Smooth muscle cell (in vitro differentiated cells): Measurements from ENCODE around the gene PRKCE. TPM values are rescaled to one million over a fixed set of nuclear protein-coding genes. Genes with fewer than 3 reads are reported as not detected.

Source experiments
- DNase-seq: peaks from one replicate; lab custom pipeline; 2025; ENCODE audit not compliant: unreplicated experiment; lab: John Stamatoyannopoulos, UW
- H2AFZ ChIP-seq: fragments of 200-600 bp; sonication (generic); 2 replicates; pipeline ENCODE4 v1.6.0; 2016; ENCODE audit warnings: antibody characterized with exemption, low read depth, mild to moderate bottlenecking
- H3F3A ChIP-seq: fragments of 200-600 bp; sonication (generic); 2 replicates; pipeline ENCODE4 v1.6.0; 2017; ENCODE audit warnings: antibody characterized with exemption, low read depth
- H3K27ac ChIP-seq: fragments of 200-600 bp; sonication (generic); 2 replicates; pipeline ENCODE4 v1.5.1; 2016; ENCODE audit warnings: low read depth, mild to moderate bottlenecking
- H3K27me3 ChIP-seq: fragments of 200-600 bp; sonication (generic); 2 replicates; pipeline ENCODE4 v1.6.1; 2016; ENCODE audit warnings: low read depth, mild to moderate bottlenecking
- H3K36me3 ChIP-seq: fragments of 200-600 bp; sonication (generic); 2 replicates; pipeline ENCODE4 v1.5.1; 2016; ENCODE audit warnings: low read depth
- H3K4me1 ChIP-seq: fragments of 200-600 bp; sonication (generic); 2 replicates; pipeline ENCODE4 v1.5.1; 2016; ENCODE audit warnings: low read depth
- H3K4me2 ChIP-seq: fragments of 200-600 bp; sonication (generic); 2 replicates; pipeline ENCODE4 v1.6.0; 2016; ENCODE audit warnings: mild to moderate bottlenecking
- H3K4me3 ChIP-seq: fragments of 200-600 bp; sonication (generic); 2 replicates; pipeline ENCODE4 v1.5.1; 2016; ENCODE audit warnings: mild to moderate bottlenecking
- H3K79me2 ChIP-seq: fragments of 200-600 bp; sonication (generic); 2 replicates; pipeline ENCODE4 v1.6.0; 2016; ENCODE audit warnings: low read depth, mild to moderate bottlenecking
- H3K9ac ChIP-seq: fragments of 200-600 bp; sonication (generic); 2 replicates; pipeline ENCODE4 v1.6.0; 2016; ENCODE audit warnings: low read depth
- H3K9me3 ChIP-seq: fragments of 200-600 bp; sonication (generic); replicated peaks from 2 replicates; pipeline ENCODE4 v1.5.1; 2016; ENCODE audit warnings: low read depth
- H4K20me1 ChIP-seq: fragments of 200-600 bp; sonication (generic); 2 replicates; pipeline ENCODE4 v1.6.0; 2016; ENCODE audit warnings: low read depth
- CTCF ChIP-seq: fragments of 200-600 bp; sonication (generic); IDR thresholded peaks from 2 replicates; pipeline ENCODE4 v1.5.1; 2017; ENCODE audit warnings: borderline replicate concordance, mild to moderate bottlenecking, antibody characterized with exemption; ENCODE audit not compliant: insufficient read depth, poor library complexity, severe bottlenecking
- WGBS: methylation state at CpG from one replicate; pipeline ENCODE4 v1.1.7; 2016; ENCODE audit warnings: low lambda C conversion rate; 5-methylcytosine and 5-hydroxymethylcytosine counted together
- polyA plus RNA-seq: library from polyadenylated mRNA; unstranded; fragments of >200 nt; fragmentation: Nextera tagmentation; extraction: Ambion mirVana; gene quantifications from 2 replicates; pipeline ENCODE4 v1.2.1, GENCODE V29; 2016
- total RNA-seq: library from RNA; depleted of rRNA; stranded (reverse); fragments of >200 nt; gene quantifications from 2 replicates; pipeline ENCODE4 v1.2.3, GENCODE V29; 2014

The PRKCE gene
- total and polyA plus RNA-seq, 2 experiments from 2014 or later = 20.6 to 29.1 TPM

- Histone ChIP-seq H3K4me3 (no peak overlapping the region), H3K9ac (no peak overlapping the region), H3K4me1 (peaks cover 16% of the 10 kb centered on the region), H4K20me1 (no peaks in the 10 kb centered on the region), H3K4me2 (no peak overlapping the region), H2AFZ (no peak overlapping the region), H3K36me3 (peaks cover 3% of the 10 kb centered on the region), H3K79me2 (no peaks in the 10 kb centered on the region), H3K9me3 (no peaks in the 10 kb centered on the region), H3F3A (no peaks in the 10 kb centered on the region), H3K27ac (no peak overlapping the region), H3K27me3 (no peaks in the 10 kb centered on the region)
- whole genome bisulfite sequencing = 99% methylated on average over 10 of the region's 10 CpGs
- DNase-seq = no peak
- TF ChIP-seq CTCF = no peak
These were observed 367.5 kb downstream of the PRKCE start for GRCh38 chr2:46018773-46019591.

DNA sequence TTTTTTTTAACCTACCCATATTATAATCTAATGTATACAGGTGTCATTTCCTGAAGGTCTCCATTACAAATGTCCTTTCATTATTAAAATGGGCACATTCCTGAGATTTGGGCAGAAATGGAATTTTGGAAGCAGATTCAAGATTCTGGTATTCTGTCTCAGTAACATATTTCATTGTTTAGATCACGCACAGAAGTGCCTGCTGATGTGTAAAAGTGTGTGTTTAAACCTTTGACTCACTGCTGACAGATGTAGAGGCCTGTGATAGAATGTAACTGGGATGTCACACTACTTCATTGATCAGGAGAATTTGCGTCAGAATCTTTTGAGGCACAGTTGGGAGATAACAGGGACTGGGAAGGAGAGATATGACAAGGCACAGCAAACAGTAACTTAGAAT lies 368.9 kb downstream of the PRKCE start:
- TF ChIP-seq CTCF = no peak
- no peaks in the 10 kb centered on the region for H3K9me3 ChIP-seq
- no peak for DNase-seq
- no peak overlapping the region for H3K27ac ChIP-seq
- peaks cover 3% of the 10 kb centered on the region for H3K36me3 ChIP-seq
- H4K20me1 ChIP-seq = no peaks in the 10 kb centered on the region
- H3K4me2 ChIP-seq = no peak overlapping the region
- H3K4me3 ChIP-seq = no peak overlapping the region
- WGBS = 93% methylated on average over 2 of the region's 2 CpGs
- no peak overlapping the region for H2AFZ ChIP-seq
- H3K4me1 ChIP-seq = peaks cover 6% of the 10 kb centered on the region
- no peaks in the 10 kb centered on the region for H3K79me2 ChIP-seq
- H3F3A ChIP-seq = no peaks in the 10 kb centered on the region
- H3K27me3 ChIP-seq = no peaks in the 10 kb centered on the region
- H3K9ac ChIP-seq = no peak overlapping the region

DNA sequence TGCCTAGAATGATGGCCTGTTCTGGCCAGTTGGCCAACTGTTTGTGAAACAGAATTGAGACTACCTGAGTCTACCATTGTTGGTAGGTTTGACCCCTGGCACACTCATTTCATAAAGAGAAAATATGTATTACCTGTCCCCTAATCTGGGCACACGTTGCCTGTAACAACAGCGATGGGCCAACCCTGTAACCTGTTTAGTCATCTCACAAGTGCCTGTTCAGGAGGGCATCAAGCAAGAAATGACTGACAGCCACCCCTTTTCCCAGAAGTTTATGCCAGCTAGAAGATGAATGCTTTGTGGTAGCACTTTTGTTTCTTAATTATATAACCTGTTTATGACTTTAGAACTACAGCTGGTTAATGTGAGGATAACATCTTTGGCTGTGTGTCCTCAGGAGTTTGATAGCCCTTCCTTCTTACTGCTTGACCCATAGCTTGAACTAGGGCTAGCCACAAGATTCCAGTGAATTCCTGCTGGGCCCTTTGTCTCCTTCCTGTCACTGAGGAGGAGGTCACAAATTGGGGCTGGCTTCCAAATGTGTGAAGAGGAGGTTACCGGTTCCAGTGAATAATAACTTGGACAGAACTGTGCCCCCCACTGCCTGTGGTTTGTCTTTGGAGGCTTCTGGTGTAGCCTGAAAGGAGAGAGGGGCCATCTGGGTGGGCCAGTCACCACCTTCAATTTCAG lies 371.8 kb downstream of the PRKCE start:
- no peaks in the 10 kb centered on the region for H3K4me1 ChIP-seq
- H4K20me1 ChIP-seq = no peaks in the 10 kb centered on the region
- TF ChIP-seq CTCF = no peak
- no peak overlapping the region for H3K4me3 ChIP-seq
- no peaks in the 10 kb centered on the region for H3K9me3 ChIP-seq
- no peak for DNase-seq
- no peak overlapping the region for H3K9ac ChIP-seq
- H3K36me3 ChIP-seq = peaks cover 3% of the 10 kb centered on the region
- H3K27ac ChIP-seq = no peak overlapping the region
- no peaks in the 10 kb centered on the region for H3F3A ChIP-seq
- 90% methylated on average over 3 of the region's 3 CpGs for WGBS
- no peak overlapping the region for H2AFZ ChIP-seq
- no peaks in the 10 kb centered on the region for H3K79me2 ChIP-seq
- no peaks in the 10 kb centered on the region for H3K27me3 ChIP-seq
- H3K4me2 ChIP-seq = no peak overlapping the region
